Gastroesophageal sphincter (tissue), 4 donors: Measurements from ENCODE around the gene LPP. TPM values are rescaled to one million over a fixed set of nuclear protein-coding genes. Genes with fewer than 3 reads are reported as not detected.

Experiments
- ATAC-seq: fragments of 150-250 bp; one replicate; pipeline ENCODE4 v1.9.1; 2016; ENCODE audit warnings: mild to moderate bottlenecking, moderate library complexity
- H3K27ac ChIP-seq, 4 donors: fragments of 200-600 bp; sonication (generic) in 3 of 4; 1 replicate in 3 of 4; 2 replicates in 1 of 4; pipeline ENCODE4 v1.5.1; 2016 to 2019
- H3K27me3 ChIP-seq: fragments of 200-600 bp; sonication (generic); one replicate; pipeline ENCODE4 v1.5.1; 2019
- H3K36me3 ChIP-seq, 2 donors: fragments of 200-600 bp; sonication (generic); one replicate each; pipeline ENCODE4 v1.5.1; 2019; ENCODE audit warnings: control low read depth in 1 of 2
- H3K4me1 ChIP-seq, 3 donors: fragments of 200-600 bp; sonication (generic); 1 replicate in 2 of 3; 2 replicates in 1 of 3; pipeline ENCODE4 v1.5.1; 2016 to 2019; ENCODE audit warnings: control low read depth in 2 of 3
- H3K4me3 ChIP-seq, 2 donors: fragments of 200-600 bp; sonication (generic); one replicate each; pipeline ENCODE4 v1.5.1; 2019; ENCODE audit warnings: mild to moderate bottlenecking in 1 of 2, moderate library complexity in 1 of 2
- H3K9me3 ChIP-seq, 3 donors: fragments of 200-600 bp; sonication (generic); one replicate each; pipeline ENCODE4 v1.5.1; 2017 to 2019; ENCODE audit warnings: control low read depth in 2 of 3
- CTCF ChIP-seq, 4 experiments: fragments of 200-600 bp in 2 of 4; fragments of 450-650 bp in 2 of 4; sonication (generic) in 1 of 4; IDR thresholded peaks; one replicate each; pipeline ENCODE4 v1.5.1; 2017 to 2019; ENCODE audit warnings: antibody characterized with exemption in 4 of 4, mild to moderate bottlenecking in 2 of 4, moderate library complexity in 2 of 4
- EP300 ChIP-seq: sonication (generic); formaldehyde crosslinking; IDR thresholded peaks from one replicate; pipeline ENCODE4 v1.6.1; 2017; ENCODE audit warnings: antibody characterized with exemption, mild to moderate bottlenecking
- POLR2A ChIP-seq, 2 donors: fragments of 450-650 bp; IDR thresholded peaks; one replicate each; pipeline ENCODE4 v1.6.1; 2017; ENCODE audit warnings: antibody characterized with exemption in 2 of 2, mild to moderate bottlenecking in 2 of 2, moderate library complexity in 1 of 2
- POLR2AphosphoS5 ChIP-seq: sonication (generic); formaldehyde crosslinking; IDR thresholded peaks from one replicate; pipeline ENCODE4 v1.6.1; 2017; ENCODE audit warnings: antibody characterized with exemption
- WGBS, 2 donors: methylation state at CpG; one replicate each; pipeline ENCODE4 v1.1.5; 2018; ENCODE audit warnings: low coverage in 1 of 2; 5-methylcytosine and 5-hydroxymethylcytosine counted together
- total RNA-seq, 4 donors: library from RNA; depleted of rRNA; stranded (reverse); fragments of >200 nt; gene quantifications; one replicate each; pipeline ENCODE4 v1.1.0, GENCODE V29; 2016

LPP gene
- total RNA-seq, 4 donors from 2014 or later = 1,243 to 2,297 (median 2,164) TPM

DNA sequence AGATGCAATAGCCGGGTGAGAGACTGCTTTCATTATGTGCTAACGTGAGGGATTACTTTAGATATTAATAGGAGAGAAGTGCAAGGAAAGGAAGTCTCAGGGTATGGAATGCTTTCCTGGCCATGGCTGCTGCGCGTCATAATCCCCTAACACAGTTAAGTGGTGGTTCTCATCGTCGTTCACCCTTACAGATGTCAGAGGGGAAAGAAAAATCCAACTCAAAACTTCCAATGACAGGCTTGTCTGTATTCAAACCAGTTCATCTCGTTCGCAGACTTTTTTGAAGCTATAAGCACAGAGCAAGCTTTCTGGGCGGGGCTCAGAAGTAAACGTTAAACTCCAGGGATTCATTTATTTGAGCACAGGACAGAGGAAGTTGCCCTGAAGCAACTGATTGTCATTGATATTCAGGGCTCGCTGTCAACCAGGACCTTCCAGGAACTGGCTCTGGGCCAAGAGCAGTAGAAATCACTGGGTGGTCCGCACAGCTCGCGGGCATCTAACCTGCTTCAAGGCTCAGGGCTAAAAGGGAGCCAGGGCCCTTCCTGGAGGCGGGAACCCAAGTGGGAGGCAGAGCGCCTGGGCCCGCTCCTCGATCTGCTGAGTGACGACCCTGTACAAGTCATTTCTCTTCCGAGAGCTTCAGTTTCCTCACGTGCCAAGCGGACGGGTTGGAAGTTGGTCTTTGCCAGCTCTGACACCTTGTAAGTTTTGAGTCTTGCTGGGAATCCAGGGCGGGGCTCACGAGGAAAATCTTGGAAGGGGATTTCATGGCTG, 1.1 kb upstream of the LPP start:
- peaks cover 0 to 46% (median 6%) of the 10 kb centered on the region in 3 donors for H3K4me1 ChIP-seq
- peak overlapping the region; percentile 88 to 100 (median 96) for H3K27ac ChIP-seq
- WGBS, 2 donors = 20 to 24% methylated on average over 3 to 16 of the region's 25 CpGs
- H3K36me3 ChIP-seq = no peaks in the 10 kb centered on the region
- TF ChIP-seq CTCF (IDR thresholded peaks at IDR 0.05) (no peak), EP300 (no peak), POLR2A (IDR thresholded peaks at IDR 0.05) (no peak), POLR2AphosphoS5 (peak; percentile 56)
- peak overlapping the region; percentile 84 to 89 for H3K4me3 ChIP-seq
- no peaks in the 10 kb centered on the region for H3K9me3 ChIP-seq
- no peaks in the 10 kb centered on the region for H3K27me3 ChIP-seq
- ATAC-seq = peak; percentile 39

- 0 to 1% methylated on average over 8 to 9 of the region's 36 CpGs for WGBS, 2 donors
- Histone ChIP-seq H3K36me3 (no peaks in the 10 kb centered on the region), H3K27ac (peak overlapping the region; percentile 88 to 100 (median 96)), H3K27me3 (no peaks in the 10 kb centered on the region), H3K9me3 (no peaks in the 10 kb centered on the region), H3K4me1 (peaks cover 0 to 52% (median 9%) of the 10 kb centered on the region in 3 donors), H3K4me3 (peak overlapping the region; percentile 84 to 89)
- ATAC-seq = peak; percentile 88
- peak in 1 of 4 experiments; percentile 46 for TF ChIP-seq CTCF (IDR thresholded peaks at IDR 0.05)
- TF ChIP-seq EP300 = peak; percentile 91
- TF ChIP-seq POLR2A (IDR thresholded peaks at IDR 0.05) = no peak
- TF ChIP-seq POLR2AphosphoS5 = peak; percentile 90
Observed at GRCh38 chr3:188153437-188154013, 432 bp upstream of the LPP start.

DNA sequence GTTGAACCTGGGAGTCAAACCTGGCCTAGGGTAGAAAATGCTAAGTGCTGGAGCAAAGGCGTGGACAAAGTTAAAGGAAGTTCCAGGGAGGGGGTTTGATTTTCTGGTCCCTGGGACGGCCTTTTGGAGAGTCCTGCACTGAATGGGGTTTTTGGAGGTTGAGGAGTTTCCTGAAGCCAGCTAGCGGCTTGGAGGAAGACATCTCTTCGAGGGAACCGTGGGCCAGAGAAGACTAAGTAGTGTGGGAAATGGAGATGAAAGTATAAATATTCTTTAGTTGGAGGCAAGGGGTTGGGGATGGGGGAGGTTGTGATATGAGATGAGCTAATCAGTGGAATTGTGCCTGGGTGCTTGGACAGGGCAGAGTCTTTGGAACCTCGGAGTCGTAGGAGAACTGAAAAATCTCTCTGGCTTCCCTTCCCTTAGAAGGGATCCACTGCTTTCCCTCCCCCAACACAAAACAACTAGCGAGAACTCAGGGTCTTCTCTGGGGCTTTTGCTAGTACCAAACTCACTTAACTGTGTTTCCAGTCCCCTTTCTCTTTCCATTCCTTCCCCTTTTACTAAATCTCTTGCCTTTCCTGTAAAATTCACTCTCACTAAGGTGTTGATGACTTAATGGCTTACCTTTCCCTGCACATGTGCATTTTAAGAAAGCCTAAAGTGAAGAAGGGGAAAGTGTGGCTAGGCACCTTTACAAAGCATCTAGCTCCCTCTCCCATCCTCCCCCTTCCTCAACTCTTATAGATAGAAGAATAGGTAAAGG, 1.0 kb downstream of the LPP start:
- no peaks in the 10 kb centered on the region for H3K27me3 ChIP-seq
- WGBS, 2 donors = 10 to 15% methylated on average over 2 to 8 of the region's 8 CpGs
- H3K27ac ChIP-seq = peak overlapping the region; percentile 88 to 100 (median 96)
- peaks cover 0 to 67% (median 9%) of the 10 kb centered on the region in 3 donors for H3K4me1 ChIP-seq
- peak overlapping the region; percentile 84 to 89 for H3K4me3 ChIP-seq
- H3K9me3 ChIP-seq = no peaks in the 10 kb centered on the region
- TF ChIP-seq EP300 (no peak), POLR2A (IDR thresholded peaks at IDR 0.05) (no peak)
- H3K36me3 ChIP-seq = no peaks in the 10 kb centered on the region
- ATAC-seq = no peak

GRCh38 chr3:188156056-188156455, 2.1 kb downstream of the LPP start:
- ATAC-seq = no peak
- no peaks in the 10 kb centered on the region for H3K36me3 ChIP-seq
- peak overlapping the region; percentile 88 to 100 (median 96) for H3K27ac ChIP-seq
- peaks cover 5 to 78% (median 9%) of the 10 kb centered on the region in 3 donors for H3K4me1 ChIP-seq
- peak overlapping the region; percentile 84 to 89 for H3K4me3 ChIP-seq
- 10 to 22% methylated on average over 2 of the region's 2 CpGs for WGBS, 2 donors
- TF ChIP-seq EP300 = no peak
- TF ChIP-seq POLR2AphosphoS5 = peak; percentile 16
- H3K9me3 ChIP-seq = no peaks in the 10 kb centered on the region
- H3K27me3 ChIP-seq = no peaks in the 10 kb centered on the region

GRCh38 chr3:188157407-188157806, 3.5 kb downstream of the LPP start:
- peak overlapping the region; percentile 88 to 100 (median 96) for H3K27ac ChIP-seq
- no peaks in the 10 kb centered on the region for H3K27me3 ChIP-seq
- no peak for ATAC-seq
- peak overlapping the region; percentile 7 to 89 for H3K4me3 ChIP-seq
- H3K9me3 ChIP-seq = no peaks in the 10 kb centered on the region
- 54 to 55% methylated on average over 4 to 6 of the region's 6 CpGs for WGBS, 2 donors
- TF ChIP-seq EP300 (no peak), CTCF (IDR thresholded peaks at IDR 0.05) (no peak), POLR2A (IDR thresholded peaks at IDR 0.05) (no peak), POLR2AphosphoS5 (no peak)
- H3K36me3 ChIP-seq = no peaks in the 10 kb centered on the region
- peaks cover 3 to 84% (median 5%) of the 10 kb centered on the region in 3 donors for H3K4me1 ChIP-seq
